GM18951 (cell line): ENCODE measurements around the gene MMD2.

Experiments
- POLR2A ChIP-seq: IDR thresholded peaks from 4 replicates; pipeline ENCODE4 v1.6.1; 2011; ENCODE audit warnings: mild to moderate bottlenecking; ENCODE audit not compliant: insufficient read length, insufficient read depth; ENCODE audit errors: extremely low read depth
- in situ Hi-C: fragments of 300-500 bp; cut with MboI; formaldehyde crosslinking; loops from one replicate; pipeline ENCODE4 v1.12.0; 2022; ENCODE audit warnings: low sequenced_read_pairs, mixed read lengths, inconsistent platforms; ENCODE audit not compliant: unreplicated experiment

MMD2 gene

GRCh38 chr7:4866528-4867496 lies 92.2 kb downstream of the MMD2 start:
- no peak for TF ChIP-seq POLR2A
- in situ Hi-C loops, result loop anchor here (25.0 kb wide), 1 partner anchor 220 kb away; no protein-coding TSS in a partner anchor

- in situ Hi-C loops, result loop anchor here (25.0 kb wide), 1 partner anchor 225 kb away; no protein-coding TSS in a partner anchor
- no peak for TF ChIP-seq POLR2A
These were observed 96.8 kb downstream of the MMD2 start for GRCh38 chr7:4862156-4862555.

- no peak for TF ChIP-seq POLR2A
These were observed 97.3 kb downstream of the MMD2 start, which contains the start of gene PAPOLB for GRCh38 chr7:4861673-4862072. Gene PAPOLB (minus strand): TSS chr7:4862030. CDS start chr7:4861810, 220 bp downstream.

GRCh38 chr7:4861227-4861626 lies 97.8 kb downstream of the MMD2 start:
- TF ChIP-seq POLR2A, result no peak
- in situ Hi-C loops, result loop anchor here (25.0 kb wide), 1 partner anchor 226 kb away; no protein-coding TSS in a partner anchor

More at GRCh38 chr7:4861673-4862072, 97.3 kb downstream of the MMD2 start, which contains the start of gene PAPOLB:
- in situ Hi-C loops, result loop anchor here (25.0 kb wide), 1 partner anchor 226 kb away; no protein-coding TSS in a partner anchor

GRCh38 chr7:4857189-4857588 lies 101.8 kb downstream of the MMD2 start:
- no peak for TF ChIP-seq POLR2A
- in situ Hi-C loops, result loop anchor here (25.0 kb wide), 1 partner anchor 230 kb away; no protein-coding TSS in a partner anchor

- no peak for TF ChIP-seq POLR2A
- in situ Hi-C loops, result loop anchor here (25.0 kb wide), 1 partner anchor 231 kb away; no protein-coding TSS in a partner anchor
These were observed 102.5 kb downstream of the MMD2 start for GRCh38 chr7:4856336-4857057.
